NCI-H526 (cell line): ENCODE measurements around the gene PBOV1.

ENCODE experiments used
- DNase-seq, 2 experiments: peaks; one replicate each; lab custom pipeline; 2025; lab: John Stamatoyannopoulos, UW

Gene PBOV1

DNA sequence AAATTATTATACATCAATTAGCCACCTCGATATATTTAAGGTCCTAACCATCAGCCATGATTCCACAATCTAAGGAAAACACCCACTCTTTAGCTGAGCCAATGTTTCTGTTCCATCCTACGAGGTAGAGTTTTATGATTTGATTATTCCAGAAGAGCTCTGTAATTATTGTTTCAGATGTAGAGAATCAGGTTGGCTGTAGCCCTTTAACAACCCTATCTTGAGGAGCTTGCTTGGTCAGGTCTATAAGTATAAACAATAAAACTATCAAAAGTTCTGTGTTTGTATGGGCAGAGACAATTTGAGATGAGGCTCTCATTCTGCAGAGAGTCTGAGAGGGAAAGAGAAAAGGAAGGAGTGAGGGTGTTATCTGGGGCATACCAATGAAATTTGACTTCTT lies at the start of gene PBOV1:
TSS of gene PBOV1 (minus strand) at position 43 of the 400 bp plus-strand sequence. CDS start 96 bp downstream, outside the sequence.
- no peak for DNase-seq

DNA sequence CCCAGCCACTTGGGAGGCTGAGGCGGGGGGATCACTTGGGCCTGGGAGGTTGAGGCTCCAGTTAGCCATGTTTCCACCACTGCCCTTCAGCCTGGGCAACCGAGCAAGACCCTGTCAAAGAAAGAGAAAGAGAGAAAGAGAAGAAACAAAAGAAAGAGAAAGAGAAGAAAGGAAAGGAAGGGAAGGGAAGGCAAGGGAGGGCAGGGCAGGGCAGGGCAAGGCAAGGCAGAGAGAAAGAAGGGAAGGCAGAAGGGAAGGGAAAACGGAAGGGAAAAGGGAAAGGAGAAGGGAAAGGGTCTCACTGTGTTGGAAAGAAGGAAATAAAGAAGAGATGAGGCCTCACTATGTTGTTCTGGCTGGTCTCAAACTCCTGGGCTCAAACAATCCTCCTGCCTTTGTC lies 47.8 kb upstream of the PBOV1 start:
- DNase-seq = no peak

DNA sequence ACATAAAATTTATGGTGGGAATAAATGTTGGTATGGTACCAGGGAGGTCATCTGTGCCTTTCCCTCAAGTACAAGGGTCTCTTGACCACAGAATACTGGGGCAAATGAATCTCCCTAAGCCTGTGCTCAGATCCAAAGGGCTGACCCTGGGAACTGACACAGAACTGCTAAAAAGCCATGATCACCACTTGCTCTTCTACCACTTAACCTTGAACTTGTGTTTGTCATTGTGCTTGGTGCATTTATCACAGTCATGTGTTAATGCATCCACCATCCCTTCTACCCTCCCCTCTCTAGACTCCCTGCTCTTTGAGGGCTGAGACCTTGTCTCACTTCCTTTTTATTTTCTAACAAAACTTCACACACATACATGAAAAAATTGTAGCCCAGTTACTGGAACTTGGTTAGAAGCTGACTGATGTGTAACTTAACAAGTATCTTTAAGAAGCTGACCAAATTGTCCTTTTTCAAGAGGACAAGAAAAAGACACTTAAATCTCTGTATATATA lies 46.1 kb upstream of the PBOV1 start:
- DNase-seq = no peak

DNA sequence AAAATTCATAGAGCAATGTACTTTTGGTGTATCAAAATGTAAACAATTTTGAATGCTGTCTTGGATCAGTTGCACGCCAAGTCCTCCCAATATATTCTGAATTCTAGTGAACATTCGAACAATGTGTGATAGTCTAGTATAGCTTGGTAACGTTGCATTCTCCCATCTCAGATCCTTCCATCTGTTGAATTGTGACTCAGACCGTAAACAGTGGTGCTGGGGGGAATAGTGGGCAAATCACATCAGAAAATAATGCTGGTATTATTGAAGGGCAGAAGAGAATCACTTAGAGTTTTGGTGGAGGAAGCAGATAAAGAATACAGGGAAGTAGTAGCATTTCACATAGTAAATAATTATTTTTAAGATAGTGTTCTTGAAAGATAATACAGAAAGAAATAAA lies 45.7 kb upstream of the PBOV1 start:
- DNase-seq = no peak

DNA sequence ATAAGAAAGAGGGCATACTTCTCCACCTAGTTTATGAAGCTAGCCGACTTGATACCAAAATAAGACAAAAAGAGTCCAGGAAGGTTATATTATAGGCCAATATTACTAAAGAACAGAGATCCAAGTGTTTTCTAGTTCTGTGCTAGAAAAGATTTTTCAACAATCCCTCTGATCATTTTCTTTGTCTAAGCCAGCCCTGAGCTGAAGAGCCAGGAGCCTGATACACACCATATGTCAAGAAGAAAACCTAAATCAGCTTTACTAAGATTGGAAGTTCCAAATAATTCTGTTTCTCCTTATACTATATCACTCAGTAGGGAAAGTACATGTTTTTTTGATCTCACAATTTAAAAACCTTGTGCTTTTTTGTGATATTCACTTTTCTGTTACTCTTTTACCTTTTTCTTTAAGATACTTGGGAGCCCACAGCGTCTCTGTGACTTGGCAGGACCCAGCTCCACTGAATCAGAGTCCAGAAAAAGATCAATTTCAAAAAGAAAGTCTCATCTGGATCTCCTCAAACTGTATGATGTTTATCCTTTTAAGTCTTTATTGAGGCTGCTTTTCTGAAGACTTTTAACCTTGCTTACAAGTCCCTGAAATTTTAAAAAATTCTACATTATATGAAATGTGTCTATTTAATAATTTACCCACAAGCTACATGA lies 43.0 kb upstream of the PBOV1 start:
- no peak for DNase-seq

DNA sequence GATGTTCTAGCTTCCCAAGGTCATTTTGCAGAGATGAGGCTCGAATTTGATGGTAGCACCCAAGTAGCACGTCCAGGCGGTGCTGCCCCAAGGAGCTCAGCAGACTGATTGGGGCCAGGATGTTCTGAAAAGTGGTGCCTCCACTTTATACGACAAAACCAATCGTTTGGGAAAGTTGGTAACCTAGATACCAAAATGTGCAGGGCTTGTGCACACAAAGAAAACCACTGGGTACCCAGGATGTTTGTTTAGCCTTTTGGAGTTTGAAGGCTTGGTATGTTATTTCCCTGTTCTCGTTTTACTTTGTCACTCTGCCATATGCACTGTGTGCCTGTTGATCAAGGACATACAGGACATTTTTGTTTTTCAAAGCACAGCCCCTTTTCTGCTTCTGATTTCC lies 40.7 kb upstream of the PBOV1 start:
- no peak for DNase-seq

DNA sequence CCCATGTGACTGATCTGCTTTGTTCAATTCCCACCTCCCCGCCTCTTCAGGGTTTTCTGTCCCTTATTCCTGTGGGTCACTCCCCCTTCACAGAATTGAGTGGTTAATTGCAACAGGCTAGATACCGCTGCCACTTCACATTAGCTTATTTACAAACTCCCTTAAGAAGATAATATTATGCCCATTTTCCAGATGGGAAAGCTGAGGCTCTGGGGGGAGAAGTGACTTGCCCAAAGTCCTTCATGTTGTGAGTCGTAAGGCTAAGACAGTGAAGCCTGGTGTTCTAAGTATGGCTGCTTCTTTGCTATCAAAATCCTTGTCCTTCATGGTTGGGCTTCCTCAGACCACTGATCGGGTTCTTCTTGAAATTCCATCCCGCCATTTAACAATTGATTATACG lies 39.9 kb upstream of the PBOV1 start:
- no peak for DNase-seq

DNA sequence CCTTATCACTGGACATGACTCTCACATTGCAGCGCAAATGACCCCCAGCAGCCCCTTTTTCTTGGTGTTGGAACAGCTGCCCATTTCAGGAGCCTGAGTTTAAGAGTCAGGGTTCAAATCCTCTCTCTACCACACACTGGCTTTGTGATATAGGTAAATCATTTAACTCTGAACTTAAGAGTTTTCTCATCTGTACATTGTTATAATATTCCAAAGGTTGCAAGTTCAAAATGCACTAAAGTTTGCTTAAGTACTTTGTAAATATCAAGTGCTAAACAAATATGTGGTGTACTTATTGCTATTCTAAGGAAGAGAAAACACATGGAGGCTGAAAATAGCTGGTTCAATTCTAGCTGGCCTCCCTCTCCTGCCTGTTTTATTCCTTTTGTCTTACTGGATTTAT lies 39.3 kb upstream of the PBOV1 start:
- no peak for DNase-seq

DNA sequence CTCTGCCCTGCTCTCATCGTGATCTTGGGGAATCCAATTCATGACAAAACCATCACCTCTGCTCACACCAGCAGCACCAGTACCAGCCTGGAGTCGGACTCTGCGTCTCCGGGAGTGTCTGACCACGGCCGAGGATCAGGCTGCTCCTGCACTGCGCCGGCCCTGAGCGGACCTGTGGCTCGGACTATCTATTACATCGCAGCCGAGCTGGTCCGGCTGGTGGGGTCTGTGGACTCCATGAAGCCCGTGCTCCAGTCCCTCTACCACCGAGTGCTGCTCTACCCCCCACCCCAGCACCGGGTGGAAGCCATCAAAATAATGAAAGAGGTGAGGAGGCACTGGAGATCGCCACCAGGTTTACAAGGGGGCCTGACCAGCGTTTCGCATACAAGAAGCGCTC lies 37.2 kb upstream of the PBOV1 start:
- DNase-seq = no peak

DNA sequence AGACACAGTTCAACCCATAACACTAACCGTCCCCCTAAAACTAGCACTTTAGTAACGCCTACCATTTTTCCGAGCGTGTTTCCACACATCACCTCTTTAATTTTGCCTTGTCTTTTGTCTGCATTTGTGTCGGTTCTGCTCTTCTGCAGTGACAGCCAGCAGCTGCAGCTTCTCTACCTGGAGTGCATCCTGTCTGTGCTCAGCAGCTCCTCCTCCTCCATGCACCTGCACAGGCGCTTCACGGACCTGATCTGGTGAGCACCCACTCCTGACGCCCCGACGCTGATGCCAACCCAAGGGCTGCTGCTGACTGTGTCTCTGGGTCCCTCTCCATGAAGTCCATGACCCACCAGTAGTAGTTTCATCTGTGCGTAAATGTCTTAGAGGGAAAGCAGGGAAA lies 35.4 kb upstream of the PBOV1 start:
- DNase-seq = no peak

DNA sequence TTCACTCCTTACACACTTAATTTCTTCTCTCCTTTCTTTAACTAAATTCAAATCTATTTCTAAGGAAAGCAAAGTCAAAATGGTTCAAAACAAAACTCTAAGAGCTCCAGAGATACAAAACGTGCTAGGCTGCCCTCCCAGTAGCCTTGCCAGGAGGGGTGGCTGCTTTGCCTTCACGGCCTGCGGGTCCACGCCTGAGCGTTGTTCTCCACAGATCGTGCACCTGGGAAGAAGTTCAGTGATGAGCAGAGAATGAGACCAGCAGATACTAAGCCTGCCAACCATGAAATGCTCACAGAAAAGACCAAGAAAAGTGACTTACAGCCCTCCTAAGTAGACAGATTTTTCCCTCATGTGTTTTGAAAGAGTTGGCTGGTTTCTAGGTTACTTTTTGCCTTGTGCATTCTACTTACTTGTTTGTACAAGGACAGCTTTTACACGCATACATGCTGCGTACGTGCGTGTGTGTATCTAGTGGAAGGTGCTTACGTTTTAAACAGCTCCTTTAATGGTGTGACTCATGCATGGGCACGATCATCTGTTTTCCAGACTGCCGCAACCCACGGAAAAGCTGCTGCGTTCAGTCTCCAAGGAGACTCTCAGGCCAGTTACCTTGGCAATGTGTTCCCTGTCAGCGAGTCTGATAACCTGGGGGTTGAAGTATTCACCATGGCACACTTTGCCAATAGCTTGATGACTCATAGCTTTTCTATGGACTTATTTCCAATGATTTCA lies 32.4 kb upstream of the PBOV1 start:
- no peak for DNase-seq

DNA sequence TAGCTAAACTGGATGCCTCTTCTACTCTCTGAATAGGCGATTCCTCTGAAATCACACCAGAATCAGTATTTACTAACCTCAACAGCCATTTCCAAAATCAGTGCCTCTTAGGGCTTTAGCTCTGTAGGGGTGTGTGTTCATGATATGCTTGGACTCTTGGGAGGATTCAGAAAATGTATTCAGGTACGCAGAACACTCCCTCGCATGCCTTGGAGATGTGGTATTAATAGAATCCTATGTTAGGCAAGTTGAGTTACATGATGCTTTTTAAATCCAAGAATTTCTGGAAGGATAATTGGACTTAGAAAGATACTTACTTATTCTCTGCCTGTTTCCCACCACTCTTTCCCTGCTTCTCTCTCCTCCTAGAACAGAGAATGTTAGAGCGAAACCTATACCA lies 31.8 kb upstream of the PBOV1 start:
- DNase-seq = no peak

DNA sequence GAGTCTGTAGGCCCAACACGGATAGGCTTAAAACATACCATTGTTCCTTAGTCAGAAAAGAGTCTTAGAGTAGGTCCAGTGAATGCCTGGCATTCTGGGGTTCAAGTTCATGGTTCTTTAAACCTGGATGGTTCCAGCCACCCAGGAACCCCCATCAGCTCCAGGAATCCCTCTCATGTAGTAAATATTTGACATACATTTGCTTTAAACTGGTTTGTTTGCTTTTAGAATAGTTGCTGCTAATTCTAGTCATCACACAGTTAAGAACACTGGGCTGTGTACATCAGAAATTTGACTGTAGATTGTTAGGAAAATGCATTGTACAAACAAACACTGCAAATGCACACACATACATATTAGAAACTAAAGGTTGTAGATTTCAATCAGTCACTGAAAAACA lies 30.6 kb upstream of the PBOV1 start:
- DNase-seq = peak; percentile 22 to 26

DNA sequence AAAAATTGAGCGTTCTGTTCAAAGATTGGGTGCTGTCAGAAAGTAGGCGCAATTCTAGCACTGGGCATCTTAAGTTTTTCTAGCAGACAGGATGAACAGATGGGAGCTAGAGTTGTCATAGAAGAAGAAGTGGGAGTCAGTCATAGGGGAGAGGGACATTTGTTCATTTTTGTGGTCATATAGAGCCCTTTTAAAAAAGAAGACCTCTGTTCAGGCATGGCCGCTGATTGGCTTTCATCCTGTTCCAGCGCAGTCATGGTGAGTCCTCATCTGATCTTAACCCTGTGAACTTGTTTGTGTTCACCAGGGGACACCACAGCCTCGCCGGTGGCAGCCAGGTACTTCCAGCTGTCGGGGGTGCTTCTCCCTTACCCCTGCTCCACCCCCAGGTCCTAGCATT lies 29.7 kb upstream of the PBOV1 start:
- no peak for DNase-seq

DNA sequence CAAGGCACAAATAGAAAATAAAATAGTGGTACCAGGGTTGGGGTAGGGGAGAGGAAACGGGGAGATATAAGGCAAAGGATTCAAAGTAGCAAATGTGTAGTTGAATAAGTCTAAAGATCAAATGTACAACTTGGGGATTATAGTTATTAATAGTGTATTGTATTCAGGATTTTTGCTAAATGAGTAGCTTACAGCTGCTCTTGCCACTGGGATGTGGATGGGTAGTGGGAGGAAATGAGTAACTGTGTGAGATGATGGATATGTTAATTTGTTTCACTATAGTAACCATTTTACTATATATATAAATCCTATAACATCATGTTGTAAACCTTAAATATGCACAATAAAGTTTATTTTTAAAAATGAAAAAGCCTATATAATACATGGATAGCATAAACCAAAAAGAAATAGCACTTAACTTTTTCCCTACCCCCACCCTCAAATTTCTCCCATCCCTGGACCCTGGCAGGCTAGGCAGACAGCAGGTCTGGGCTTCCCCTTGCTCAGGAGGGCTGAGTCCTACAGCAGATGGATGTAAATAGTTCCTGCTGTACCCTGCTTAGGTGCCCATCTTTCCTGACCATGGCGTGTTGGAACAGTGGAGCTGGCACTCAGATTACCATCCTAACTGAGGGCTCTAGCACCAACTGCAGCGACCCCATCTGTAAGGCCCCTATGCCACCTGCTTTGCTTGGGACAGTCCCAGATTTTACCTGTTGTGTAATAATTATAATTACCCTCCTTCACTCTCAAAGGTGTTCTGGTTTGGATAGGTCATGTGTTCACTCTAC lies 28.6 kb upstream of the PBOV1 start:
- DNase-seq = no peak

DNA sequence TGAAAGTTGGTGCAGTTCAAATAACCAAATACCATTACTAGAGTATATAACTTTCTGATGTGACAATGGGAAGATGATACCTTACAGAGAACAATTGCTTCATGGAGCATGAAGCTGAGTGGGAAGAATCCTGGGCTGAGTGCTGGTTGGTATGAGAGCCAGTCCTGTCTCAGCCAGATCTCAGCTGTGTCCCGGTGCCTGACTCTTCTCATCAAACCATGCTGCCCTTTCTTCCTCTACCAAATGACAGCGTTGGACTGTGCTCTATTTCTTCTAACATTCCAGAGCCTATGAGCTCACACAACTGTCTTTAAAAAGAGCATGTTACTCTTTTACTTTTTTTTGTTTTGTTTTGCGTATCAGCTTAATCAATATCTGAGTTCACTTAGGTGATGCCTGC lies 27.5 kb upstream of the PBOV1 start:
- DNase-seq = no peak

DNA sequence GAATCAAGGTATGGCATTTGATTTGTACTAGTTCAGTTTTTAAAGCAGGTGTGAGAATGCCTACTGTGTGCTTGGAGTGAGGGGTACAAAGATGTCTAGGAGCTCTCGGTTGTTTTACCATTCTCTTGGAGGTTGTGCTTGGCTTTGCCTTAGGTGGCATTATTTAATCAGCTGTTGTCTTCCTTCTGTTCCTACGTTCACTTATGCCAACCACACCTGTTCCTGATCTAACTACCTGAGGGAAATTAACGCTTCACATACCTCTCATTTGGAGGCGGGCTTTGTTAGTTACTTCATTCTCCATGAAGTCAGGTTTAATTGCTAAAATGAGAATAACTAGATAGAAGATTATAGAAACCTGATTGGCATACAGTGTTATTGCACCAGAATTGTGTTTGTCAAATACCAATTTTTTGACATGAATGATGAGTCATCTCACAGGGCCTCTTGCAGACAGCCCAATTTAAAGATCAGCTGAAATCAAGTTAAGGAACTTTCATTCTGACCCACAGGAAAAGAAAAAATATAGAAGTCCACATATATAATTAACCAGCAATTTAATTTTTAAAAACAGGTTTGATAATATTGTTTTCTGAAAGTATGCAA lies 24.8 kb upstream of the PBOV1 start:
- DNase-seq = no peak

DNA sequence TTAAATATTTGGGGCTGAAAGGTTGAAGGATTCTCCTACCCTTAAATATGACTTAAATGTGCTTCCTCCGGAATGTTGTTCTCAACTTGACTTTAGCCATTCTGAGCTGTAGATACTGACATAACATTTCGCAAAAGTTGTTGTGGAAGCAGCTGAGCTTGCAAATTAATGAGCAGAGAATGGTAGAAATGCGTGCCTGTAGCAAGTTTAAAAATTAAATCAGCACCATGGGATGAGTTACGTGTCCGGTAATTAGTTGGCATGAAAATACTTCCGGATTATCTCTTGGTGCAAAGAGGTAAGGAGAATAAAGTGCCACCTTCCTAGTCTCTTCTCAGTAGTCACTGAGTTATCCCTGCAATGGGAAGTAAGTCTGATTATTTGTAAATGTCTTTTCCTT lies 23.6 kb upstream of the PBOV1 start:
- DNase-seq = no peak

DNA sequence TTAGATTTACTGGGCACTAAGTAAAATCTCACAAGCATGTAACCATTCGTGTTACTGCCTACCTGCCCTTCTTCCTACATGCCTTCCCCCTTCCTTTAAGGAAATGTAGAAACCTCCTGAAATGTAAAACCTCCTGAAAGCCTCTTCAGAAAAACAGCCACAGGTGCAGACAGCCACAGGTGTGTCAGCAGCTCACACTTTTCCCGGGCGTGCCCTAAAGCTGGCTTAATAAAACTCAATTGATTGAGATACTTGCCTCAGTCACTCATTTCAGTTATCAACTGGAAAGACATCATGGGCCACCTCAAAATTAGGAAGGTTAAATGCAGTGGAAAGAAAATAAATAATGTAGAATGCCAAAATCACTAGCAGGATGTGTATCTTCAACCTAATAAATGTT lies 23.1 kb upstream of the PBOV1 start:
- DNase-seq = no peak

DNA sequence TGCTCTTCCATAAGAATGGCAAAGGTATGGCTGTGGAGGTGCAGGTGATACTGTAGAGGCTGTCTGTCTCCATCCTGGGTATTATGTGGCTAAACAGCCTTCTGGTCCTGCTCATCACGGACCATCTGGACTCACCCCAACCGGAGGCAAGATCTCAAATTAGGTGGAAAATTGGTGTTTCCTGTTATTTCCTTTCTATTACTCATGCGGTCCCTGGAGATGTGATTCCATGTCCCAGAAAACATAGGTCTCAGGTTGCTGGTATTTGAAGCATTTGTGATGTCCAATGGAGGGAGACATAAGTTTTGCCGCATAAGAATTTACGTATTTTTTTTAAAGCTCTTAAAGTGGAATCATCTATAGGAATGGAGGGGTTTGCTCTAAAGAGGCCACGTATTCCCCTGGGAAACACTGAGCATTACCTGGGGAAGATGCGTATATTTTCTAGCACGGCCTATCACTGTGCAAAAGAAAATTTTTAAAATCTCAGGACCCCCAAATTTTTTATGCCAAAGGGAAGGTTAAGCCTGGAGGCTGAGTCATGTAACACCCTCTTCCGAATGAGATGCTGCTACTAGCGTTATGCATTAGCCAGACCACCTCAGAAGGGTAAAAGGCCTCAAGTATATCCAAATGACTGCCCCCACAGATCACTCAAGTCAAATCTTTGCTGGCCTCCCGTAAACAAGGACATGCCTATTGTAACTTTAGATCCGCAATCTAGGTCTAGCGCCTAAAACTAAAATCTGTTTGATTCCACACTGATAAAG lies 22.4 kb upstream of the PBOV1 start:
- DNase-seq = no peak

DNA sequence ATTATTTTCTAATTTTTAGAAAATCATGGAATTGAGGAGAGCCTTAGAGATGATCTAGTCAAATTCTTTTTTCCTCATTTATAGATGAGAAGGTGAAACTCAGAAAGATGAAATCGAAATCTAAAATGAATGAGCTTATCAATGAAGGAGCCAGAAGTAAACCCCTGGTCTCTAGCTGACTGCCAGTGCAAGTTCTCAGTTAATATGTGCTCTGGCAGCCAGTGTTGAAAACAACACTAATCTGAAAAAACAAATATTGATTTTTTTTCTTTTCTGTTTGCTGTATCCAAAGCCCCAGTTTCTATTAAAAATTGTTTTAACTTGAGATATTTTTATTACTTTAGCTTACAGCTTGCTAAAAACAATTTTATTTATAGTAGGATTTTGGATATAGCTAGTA lies 21.5 kb upstream of the PBOV1 start:
- no peak for DNase-seq

DNA sequence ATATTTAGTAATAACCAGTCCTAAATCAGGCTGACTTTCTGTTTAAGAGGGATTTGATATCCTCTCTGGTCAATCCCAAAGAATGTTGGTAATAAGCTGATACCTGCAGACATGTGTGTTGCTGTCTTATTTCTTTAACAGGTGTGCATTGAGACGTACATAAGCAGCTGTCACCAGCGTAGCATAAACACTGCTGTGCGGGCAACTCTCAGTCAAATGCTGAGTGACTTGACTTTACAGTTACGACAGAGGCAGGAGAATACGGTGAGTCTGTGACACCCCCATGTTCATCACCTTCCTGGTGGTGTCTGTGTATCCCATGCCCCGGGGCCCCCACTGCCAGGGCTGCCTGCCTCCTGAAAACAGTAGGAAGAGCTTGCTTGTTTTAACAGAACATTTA lies 20.1 kb upstream of the PBOV1 start:
- DNase-seq = peak in 1 of 2 experiments; percentile 3
